Measurements from ENCODE around the gene G6PC2.

GRCh38 chr2:168934826-168935225 lies 33.7 kb downstream of the G6PC2 start:
- TF ChIP-seq ZNF274 (IDR thresholded peaks at IDR 0.05; ENCODE audit: low read depth, low read length) (no peak), YY1 (IDR thresholded peaks at IDR 0.05; ENCODE audit: insufficient read depth, insufficient read length) (no peak), SUZ12 (IDR thresholded peaks at IDR 0.05; ENCODE audit: extremely low read depth, insufficient read depth, insufficient read length) (no peak)

All from NT2/D1 (cell line).